ENCODE results near the gene RBPJL. TPM values are rescaled to one million over a fixed set of nuclear protein-coding genes. Genes with fewer than 3 reads are reported as not detected.

The RBPJL gene
- total and polyA plus RNA-seq, 2 experiments from 2014 or later, result not detected

DNA sequence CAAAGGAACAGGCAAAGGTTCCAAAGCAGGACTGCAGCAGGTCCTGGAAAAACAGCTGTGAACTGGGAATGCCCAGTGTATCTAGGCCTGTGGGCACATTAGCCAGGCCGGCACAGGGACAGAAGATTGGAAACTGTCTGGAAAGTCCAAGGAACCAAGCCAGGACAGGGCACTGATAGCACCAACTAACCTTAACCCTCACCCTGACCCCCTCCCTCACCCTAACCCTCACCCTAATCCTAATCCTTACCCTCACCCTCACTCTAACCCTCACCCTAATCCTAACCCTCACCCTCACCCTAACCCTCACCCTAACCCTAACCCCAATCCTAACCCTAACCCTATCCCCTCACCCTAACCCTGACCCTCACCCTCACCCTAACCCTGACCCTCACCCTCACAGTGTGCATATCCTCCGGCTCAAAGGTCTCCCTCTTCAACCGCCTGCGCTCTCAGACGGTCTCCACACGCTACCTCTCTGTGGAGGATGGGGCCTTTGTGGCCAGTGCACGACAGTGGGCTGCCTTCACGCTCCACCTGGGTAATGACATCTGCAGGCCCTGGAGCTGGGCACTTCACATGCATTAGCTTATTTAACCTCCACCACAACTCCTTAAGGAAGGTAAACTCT lies 6.5 kb downstream of the RBPJL start:
- H3K9me3 ChIP-seq (ENCODE audit: low read depth), result no peaks in the 10 kb centered on the region
- 96% methylated on average over 8 of the region's 8 CpGs for WGBS (ENCODE audit: low lambda C conversion rate, missing lambda C conversion rate)
- no peak overlapping the region for H2AFZ ChIP-seq
- H3K4me1 ChIP-seq (ENCODE audit: insufficient read depth), result no peaks in the 10 kb centered on the region
- no peak overlapping the region for H3K4me2 ChIP-seq
- TF ChIP-seq, protein P1, sequence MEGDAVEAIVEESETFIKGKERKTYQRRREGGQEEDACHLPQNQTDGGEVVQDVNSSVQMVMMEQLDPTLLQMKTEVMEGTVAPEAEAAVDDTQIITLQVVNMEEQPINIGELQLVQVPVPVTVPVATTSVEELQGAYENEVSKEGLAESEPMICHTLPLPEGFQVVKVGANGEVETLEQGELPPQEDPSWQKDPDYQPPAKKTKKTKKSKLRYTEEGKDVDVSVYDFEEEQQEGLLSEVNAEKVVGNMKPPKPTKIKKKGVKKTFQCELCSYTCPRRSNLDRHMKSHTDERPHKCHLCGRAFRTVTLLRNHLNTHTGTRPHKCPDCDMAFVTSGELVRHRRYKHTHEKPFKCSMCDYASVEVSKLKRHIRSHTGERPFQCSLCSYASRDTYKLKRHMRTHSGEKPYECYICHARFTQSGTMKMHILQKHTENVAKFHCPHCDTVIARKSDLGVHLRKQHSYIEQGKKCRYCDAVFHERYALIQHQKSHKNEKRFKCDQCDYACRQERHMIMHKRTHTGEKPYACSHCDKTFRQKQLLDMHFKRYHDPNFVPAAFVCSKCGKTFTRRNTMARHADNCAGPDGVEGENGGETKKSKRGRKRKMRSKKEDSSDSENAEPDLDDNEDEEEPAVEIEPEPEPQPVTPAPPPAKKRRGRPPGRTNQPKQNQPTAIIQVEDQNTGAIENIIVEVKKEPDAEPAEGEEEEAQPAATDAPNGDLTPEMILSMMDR (IDR thresholded peaks at IDR 0.05; ENCODE audit: poor library complexity), result no peak
- TF ChIP-seq EZH2 (IDR thresholded peaks at IDR 0.05; ENCODE audit: borderline replicate concordance), result no peak
- TF ChIP-seq EZH2phosphoT487 (IDR thresholded peaks at IDR 0.05; ENCODE audit: low read depth, severe bottlenecking, unreplicated experiment), result no peak
- H3K79me2 ChIP-seq, result no peaks in the 10 kb centered on the region
- H3K27me3 ChIP-seq, result no peaks in the 10 kb centered on the region
- no peaks in the 10 kb centered on the region for H3K9me2 ChIP-seq (replicated peaks; ENCODE audit: insufficient read depth)
- H3K4me3 ChIP-seq, result no peak overlapping the region
- no peaks in the 10 kb centered on the region for H3K36me3 ChIP-seq (replicated peaks; ENCODE audit: insufficient read depth, low read depth)
- DNase-seq (ENCODE audit: low spot score), result no peak
- H4K20me1 ChIP-seq (ENCODE audit: insufficient read depth, poor library complexity, severe bottlenecking), result no peaks in the 10 kb centered on the region
- no peak overlapping the region for H3K27ac ChIP-seq

- H3K27ac ChIP-seq, result no peak overlapping the region
- no peaks in the 10 kb centered on the region for H3K27me3 ChIP-seq
- no peaks in the 10 kb centered on the region for H3K9me2 ChIP-seq (replicated peaks; ENCODE audit: insufficient read depth)
- TF ChIP-seq, protein P1 (IDR thresholded peaks at IDR 0.05; ENCODE audit: poor library complexity), result no peak
- no peak for TF ChIP-seq EZH2phosphoT487 (IDR thresholded peaks at IDR 0.05; ENCODE audit: low read depth, severe bottlenecking, unreplicated experiment)
- no peak for TF ChIP-seq EZH2 (IDR thresholded peaks at IDR 0.05; ENCODE audit: borderline replicate concordance)
- no peaks in the 10 kb centered on the region for H4K20me1 ChIP-seq (ENCODE audit: insufficient read depth, poor library complexity, severe bottlenecking)
- 89% methylated on average over 11 of the region's 11 CpGs for WGBS (ENCODE audit: low lambda C conversion rate, missing lambda C conversion rate)
- H3K4me2 ChIP-seq, result no peak overlapping the region
- H3K4me1 ChIP-seq (ENCODE audit: insufficient read depth), result no peaks in the 10 kb centered on the region
- no peak overlapping the region for H2AFZ ChIP-seq
- no peaks in the 10 kb centered on the region for H3K36me3 ChIP-seq (replicated peaks; ENCODE audit: insufficient read depth, low read depth)
- H3K79me2 ChIP-seq, result no peaks in the 10 kb centered on the region
- H3K4me3 ChIP-seq, result no peak overlapping the region
- no peak for DNase-seq (ENCODE audit: low spot score)
- H3K9me3 ChIP-seq (ENCODE audit: low read depth), result no peaks in the 10 kb centered on the region
Measured at GRCh38 chr20:45313943-45314342, 7.3 kb downstream of the RBPJL start.

DNA sequence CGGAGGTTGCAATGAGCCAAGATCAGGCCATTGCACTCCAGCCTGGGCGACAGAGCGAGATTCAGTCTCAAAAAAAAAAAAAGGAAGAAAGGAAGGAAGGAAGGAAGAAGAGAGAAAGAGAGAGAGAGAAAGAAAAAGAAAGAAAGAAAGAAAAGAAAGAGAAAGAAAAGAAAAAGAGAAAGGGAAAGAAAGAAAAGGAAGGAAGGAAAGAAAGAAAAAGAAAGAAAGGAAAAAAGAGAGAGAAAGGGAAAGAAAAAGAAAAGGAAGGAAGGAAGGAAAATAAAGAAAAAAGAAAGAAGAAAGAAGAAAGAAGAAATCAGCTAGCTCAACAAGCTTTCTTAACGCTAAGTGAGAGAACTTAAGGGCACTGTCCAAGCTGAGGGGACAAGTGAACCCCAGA lies 9.0 kb downstream of the RBPJL start:
- no peak overlapping the region for H2AFZ ChIP-seq
- no peaks in the 10 kb centered on the region for H4K20me1 ChIP-seq (ENCODE audit: insufficient read depth, poor library complexity, severe bottlenecking)
- 92% methylated on average over 4 of the region's 4 CpGs for WGBS (ENCODE audit: low lambda C conversion rate, missing lambda C conversion rate)
- H3K4me2 ChIP-seq, result no peak overlapping the region
- TF ChIP-seq EZH2phosphoT487 (IDR thresholded peaks at IDR 0.05; ENCODE audit: low read depth, severe bottlenecking, unreplicated experiment) (no peak), EZH2 (IDR thresholded peaks at IDR 0.05; ENCODE audit: borderline replicate concordance) (no peak)
- TF ChIP-seq, protein P1 (IDR thresholded peaks at IDR 0.05; ENCODE audit: poor library complexity), result no peak
- no peak for DNase-seq (ENCODE audit: low spot score)
- no peaks in the 10 kb centered on the region for H3K4me1 ChIP-seq (ENCODE audit: insufficient read depth)
- no peaks in the 10 kb centered on the region for H3K9me2 ChIP-seq (replicated peaks; ENCODE audit: insufficient read depth)
- no peaks in the 10 kb centered on the region for H3K79me2 ChIP-seq
- H3K36me3 ChIP-seq (replicated peaks; ENCODE audit: insufficient read depth, low read depth), result no peaks in the 10 kb centered on the region
- no peaks in the 10 kb centered on the region for H3K9me3 ChIP-seq (ENCODE audit: low read depth)
- no peak overlapping the region for H3K27ac ChIP-seq
- H3K27me3 ChIP-seq, result no peaks in the 10 kb centered on the region
- no peak overlapping the region for H3K4me3 ChIP-seq
